WTC11 (cell line): ENCODE data around the gene C13orf46. TPM values are rescaled to one million over a fixed set of nuclear protein-coding genes. Genes with fewer than 3 reads are reported as not detected.
A peak's percentile ranks its signal among the peaks of the same experiment; 100 is the strongest.

Experiments
- ATAC-seq: fragments of 200-7000 bp; cut with Tn5 transposase; 2 replicates; pipeline ENCODE4 v1.10.0; 2021; ENCODE audit warnings: mild to moderate bottlenecking, moderate library complexity
- CTCF ChIA-PET: fragments of 300-600 bp; sonication (Branson Sonifier 250); formaldehyde crosslinking; loops from one replicate; lab custom pipeline; 2021; ENCODE audit warnings: antibody characterized with exemption; lab: Charles Lee
- POLR2A ChIA-PET: fragments of 350-600 bp; sonication (Branson Sonifier 250); formaldehyde crosslinking; loops from one replicate; lab custom pipeline; 2021; ENCODE audit warnings: antibody characterized with exemption; lab: Charles Lee
- DNase-seq: peaks from one replicate; pipeline ENCODE4 v3.0.0; 2021; ENCODE audit warnings: low spot score
- H3K27ac Mint-ChIP-seq: 2 replicates; pipeline ENCODE4 v1.8.0; 2021; ENCODE audit warnings: mixed read lengths
- H3K27me3 Mint-ChIP-seq: 2 replicates; pipeline ENCODE4 v1.8.0; 2021; ENCODE audit warnings: low read depth, mild to moderate bottlenecking, moderate library complexity, mixed read lengths
- H3K36me3 Mint-ChIP-seq: 2 replicates; pipeline ENCODE4 v1.8.0; 2021; ENCODE audit warnings: mixed read lengths
- H3K4me1 Mint-ChIP-seq: 2 replicates; pipeline ENCODE4 v1.8.0; 2022; ENCODE audit warnings: mixed read lengths
- H3K4me3 Mint-ChIP-seq: 2 replicates; pipeline ENCODE4 v1.8.0; 2021; ENCODE audit warnings: mild to moderate bottlenecking, moderate library complexity, mixed read lengths
- H3K9me3 Mint-ChIP-seq: 2 replicates; pipeline ENCODE4 v1.8.0; 2021; ENCODE audit warnings: mixed read lengths
- ARID4B ChIP-seq: sonication (generic); formaldehyde crosslinking; IDR thresholded peaks from 2 replicates; pipeline ENCODE4 v1.8.0; 2023; ENCODE audit warnings: missing genetic modification reagents, mild to moderate bottlenecking, borderline replicate concordance
- CDX4 ChIP-seq: fragments of 250-450 bp; sonication (Bioruptor Pico); IDR thresholded peaks from 2 replicates; pipeline ENCODE4 v1.9.0; 2021; ENCODE audit warnings: moderate library complexity, mild to moderate bottlenecking, inconsistent platforms, borderline replicate concordance
- EMX1 ChIP-seq: fragments of 250-450 bp; sonication (Bioruptor Pico); IDR thresholded peaks from 2 replicates; pipeline ENCODE4 v1.8.0; 2021; ENCODE audit warnings: mild to moderate bottlenecking
- ETV6 ChIP-seq: sonication (generic); formaldehyde crosslinking; IDR thresholded peaks from 2 replicates; pipeline ENCODE4 v1.8.1; 2022; ENCODE audit warnings: mild to moderate bottlenecking, missing genetic modification reagents
- FOXP1 ChIP-seq: sonication (generic); formaldehyde crosslinking; IDR thresholded peaks from 2 replicates; pipeline ENCODE4 v1.8.0; 2022; ENCODE audit warnings: missing genetic modification reagents, mild to moderate bottlenecking, moderate library complexity, borderline replicate concordance
- GTF2I ChIP-seq: fragments of 250-450 bp; sonication (Bioruptor Pico); conservative IDR thresholded peaks from 2 replicates; pipeline ENCODE4 v1.4.0; 2021; ENCODE audit warnings: mild to moderate bottlenecking
- IRF2 ChIP-seq: sonication (generic); formaldehyde crosslinking; IDR thresholded peaks from 2 replicates; pipeline ENCODE4 v1.8.0; 2022; ENCODE audit warnings: low read depth, missing genetic modification reagents, borderline replicate concordance
- KAT7 ChIP-seq: sonication (generic); formaldehyde crosslinking; IDR thresholded peaks from 2 replicates; pipeline ENCODE4 v1.8.1; 2023; ENCODE audit warnings: missing genetic modification reagents, mild to moderate bottlenecking, borderline replicate concordance
- NFE2L1 ChIP-seq: sonication (generic); formaldehyde crosslinking; IDR thresholded peaks from 2 replicates; pipeline ENCODE4 v1.8.1; 2023; ENCODE audit warnings: missing genetic modification reagents
- NFYB ChIP-seq: sonication (generic); formaldehyde crosslinking; conservative IDR thresholded peaks from 2 replicates; pipeline ENCODE4 v1.8.0; 2022; ENCODE audit warnings: low read depth, missing genetic modification reagents
- NR2C2 ChIP-seq: sonication (generic); formaldehyde crosslinking; IDR thresholded peaks from 2 replicates; pipeline ENCODE4 v1.8.0; 2022; ENCODE audit warnings: mild to moderate bottlenecking, missing genetic modification reagents
- PRRX2 ChIP-seq: fragments of 250-450 bp; sonication (Bioruptor Pico); IDR thresholded peaks from 2 replicates; pipeline ENCODE4 v1.8.0; 2021; ENCODE audit warnings: mild to moderate bottlenecking
- SOX15 ChIP-seq: fragments of 250-450 bp; sonication (Bioruptor Pico); IDR thresholded peaks from 2 replicates; pipeline ENCODE4 v1.9.0; 2021; ENCODE audit warnings: mild to moderate bottlenecking
- USF2 ChIP-seq: sonication (generic); formaldehyde crosslinking; IDR thresholded peaks from 2 replicates; pipeline ENCODE4 v1.8.1; 2023; ENCODE audit warnings: mild to moderate bottlenecking, missing genetic modification reagents, moderate library complexity
- ZNF396 ChIP-seq: fragments of 250-450 bp; sonication (Bioruptor Pico); IDR thresholded peaks from 2 replicates; pipeline ENCODE4 v1.8.0; 2021; ENCODE audit warnings: mild to moderate bottlenecking, moderate library complexity, borderline replicate concordance
- ZNF671 ChIP-seq: fragments of 250-450 bp; sonication (Bioruptor Pico); IDR thresholded peaks from 2 replicates; pipeline ENCODE4 v1.8.0; 2021; ENCODE audit warnings: mild to moderate bottlenecking
- total RNA-seq: library from RNA; stranded (reverse); gene quantifications from 3 replicates; pipeline ENCODE4 v1.2.3, GENCODE V29; 2021
- TF ChIP-seq, protein P1 (sequence below): sonication (generic); formaldehyde crosslinking; conservative IDR thresholded peaks from 2 replicates; pipeline ENCODE4 v1.8.1; 2022; ENCODE audit warnings: mild to moderate bottlenecking, missing genetic modification reagents
- TF ChIP-seq, protein P2 (sequence below): fragments of 250-450 bp; sonication (Bioruptor Pico); IDR thresholded peaks from 2 replicates; pipeline ENCODE4 v1.9.0; 2021; ENCODE audit warnings: mild to moderate bottlenecking
- TF ChIP-seq, protein P3 (sequence below): sonication (generic); formaldehyde crosslinking; IDR thresholded peaks from 2 replicates; pipeline ENCODE4 v1.8.0; 2022; ENCODE audit warnings: mild to moderate bottlenecking, missing genetic modification reagents

Gene C13orf46
- total RNA-seq, 1 experiment from 2014 or later = 0.50 TPM

- H3K4me3 Mint-ChIP-seq = no peak overlapping the region
- CTCF ChIA-PET = interaction anchor here (1.0 kb wide), 1 partner anchor 16 kb away, joined by 4 read pairs; no protein-coding TSS in a partner anchor
- H3K9me3 Mint-ChIP-seq = peaks cover 10% of the 10 kb centered on the region
- H3K27me3 Mint-ChIP-seq = no peaks in the 10 kb centered on the region; the same call in 1 of the 2 replicates
- TF ChIP-seq, protein P1, sequence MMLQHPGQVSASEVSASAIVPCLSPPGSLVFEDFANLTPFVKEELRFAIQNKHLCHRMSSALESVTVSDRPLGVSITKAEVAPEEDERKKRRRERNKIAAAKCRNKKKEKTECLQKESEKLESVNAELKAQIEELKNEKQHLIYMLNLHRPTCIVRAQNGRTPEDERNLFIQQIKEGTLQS = no peak
- TF ChIP-seq NR2C2 (CRISPR knock-in tag) (no peak), CDX4 (no peak), NFE2L1 (CRISPR knock-in tag) (no peak)
- TF ChIP-seq, protein P2, sequence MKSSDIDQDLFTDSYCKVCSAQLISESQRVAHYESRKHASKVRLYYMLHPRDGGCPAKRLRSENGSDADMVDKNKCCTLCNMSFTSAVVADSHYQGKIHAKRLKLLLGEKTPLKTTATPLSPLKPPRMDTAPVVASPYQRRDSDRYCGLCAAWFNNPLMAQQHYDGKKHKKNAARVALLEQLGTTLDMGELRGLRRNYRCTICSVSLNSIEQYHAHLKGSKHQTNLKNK = no peak
- TF ChIP-seq, protein P3, sequence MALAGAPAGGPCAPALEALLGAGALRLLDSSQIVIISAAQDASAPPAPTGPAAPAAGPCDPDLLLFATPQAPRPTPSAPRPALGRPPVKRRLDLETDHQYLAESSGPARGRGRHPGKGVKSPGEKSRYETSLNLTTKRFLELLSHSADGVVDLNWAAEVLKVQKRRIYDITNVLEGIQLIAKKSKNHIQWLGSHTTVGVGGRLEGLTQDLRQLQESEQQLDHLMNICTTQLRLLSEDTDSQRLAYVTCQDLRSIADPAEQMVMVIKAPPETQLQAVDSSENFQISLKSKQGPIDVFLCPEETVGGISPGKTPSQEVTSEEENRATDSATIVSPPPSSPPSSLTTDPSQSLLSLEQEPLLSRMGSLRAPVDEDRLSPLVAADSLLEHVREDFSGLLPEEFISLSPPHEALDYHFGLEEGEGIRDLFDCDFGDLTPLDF (CRISPR knock-in tag) = no peak
- 0 out of 2 replicates have a peak, but pooled peaks cover 6% of the 10 kb centered on the region for H3K4me1 Mint-ChIP-seq
- H3K36me3 Mint-ChIP-seq = no peaks in the 10 kb centered on the region
- H3K27ac Mint-ChIP-seq = no peak overlapping the region; the same call in 1 of the 2 replicates
- no peak for ATAC-seq
- POLR2A ChIA-PET = no interaction called here
- peak; percentile 2 for DNase-seq
Observed at GRCh38 chr13:113930671-113931637, 42.9 kb downstream of the C13orf46 start.

DNA sequence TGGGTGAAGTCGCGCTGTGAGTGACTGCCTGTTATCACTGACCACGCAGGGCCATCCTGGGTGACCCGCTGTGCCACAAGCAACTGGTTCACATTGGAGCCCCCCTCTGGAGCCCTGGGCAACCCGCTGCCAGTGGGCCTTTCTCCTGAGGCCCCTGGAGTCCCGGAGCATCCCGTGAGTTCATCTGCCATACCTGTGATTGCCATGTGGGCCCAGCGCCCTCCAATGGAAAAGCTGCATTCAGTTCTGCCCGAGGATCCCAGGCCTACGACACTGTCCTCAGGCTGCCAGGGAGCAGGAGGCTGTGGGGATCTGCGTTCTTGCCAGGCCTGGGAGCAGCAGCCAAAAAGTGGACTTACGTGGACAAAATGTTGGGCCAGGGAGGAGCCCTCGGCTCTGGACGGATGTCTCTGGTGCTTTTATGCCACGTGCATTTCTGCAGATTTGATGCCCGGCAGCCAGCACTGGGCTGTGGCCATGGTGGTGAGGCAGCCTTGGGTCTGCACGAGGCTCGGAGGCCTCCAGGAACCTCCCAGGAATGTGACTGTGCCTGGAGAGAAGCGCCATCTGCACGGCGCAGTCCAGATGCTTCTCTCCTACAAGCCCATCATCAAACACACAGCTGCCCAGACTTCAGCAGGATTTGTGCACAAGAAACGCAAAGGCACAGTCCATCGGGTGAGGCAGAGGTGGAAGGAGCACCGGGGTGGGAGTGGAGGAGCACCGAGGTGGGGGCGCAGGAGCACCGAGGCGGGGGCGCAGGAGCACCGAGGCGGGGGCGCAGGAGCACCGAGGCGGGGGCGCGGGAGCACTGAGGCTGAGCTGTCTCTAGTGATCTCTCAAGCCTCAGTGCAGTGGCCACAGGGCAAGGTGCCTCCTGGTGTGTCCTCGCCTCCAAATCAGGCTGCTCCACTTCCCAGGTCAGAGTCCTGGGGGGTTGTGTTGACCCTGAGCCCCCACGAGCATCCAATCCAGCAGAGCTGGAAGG is 44.0 kb downstream of the C13orf46 start:
- peaks cover 13% of the 10 kb centered on the region for H3K9me3 Mint-ChIP-seq
- ChIA-PET CTCF (interaction anchor here (1.0 kb wide), 1 partner anchor 17 kb away, joined by 4 read pairs; no protein-coding TSS in a partner anchor), POLR2A (no interaction called here)
- DNase-seq = peak; percentile 31
- peaks cover 6% of the 10 kb centered on the region for H3K4me1 Mint-ChIP-seq
- no peak overlapping the region for H3K4me3 Mint-ChIP-seq
- TF ChIP-seq SOX15 = no peak
- H3K27ac Mint-ChIP-seq = no peak overlapping the region
- H3K27me3 Mint-ChIP-seq = no peaks in the 10 kb centered on the region; the same call in 1 of the 2 replicates
- H3K36me3 Mint-ChIP-seq = no peaks in the 10 kb centered on the region
- ATAC-seq = peak; percentile 74

DNA sequence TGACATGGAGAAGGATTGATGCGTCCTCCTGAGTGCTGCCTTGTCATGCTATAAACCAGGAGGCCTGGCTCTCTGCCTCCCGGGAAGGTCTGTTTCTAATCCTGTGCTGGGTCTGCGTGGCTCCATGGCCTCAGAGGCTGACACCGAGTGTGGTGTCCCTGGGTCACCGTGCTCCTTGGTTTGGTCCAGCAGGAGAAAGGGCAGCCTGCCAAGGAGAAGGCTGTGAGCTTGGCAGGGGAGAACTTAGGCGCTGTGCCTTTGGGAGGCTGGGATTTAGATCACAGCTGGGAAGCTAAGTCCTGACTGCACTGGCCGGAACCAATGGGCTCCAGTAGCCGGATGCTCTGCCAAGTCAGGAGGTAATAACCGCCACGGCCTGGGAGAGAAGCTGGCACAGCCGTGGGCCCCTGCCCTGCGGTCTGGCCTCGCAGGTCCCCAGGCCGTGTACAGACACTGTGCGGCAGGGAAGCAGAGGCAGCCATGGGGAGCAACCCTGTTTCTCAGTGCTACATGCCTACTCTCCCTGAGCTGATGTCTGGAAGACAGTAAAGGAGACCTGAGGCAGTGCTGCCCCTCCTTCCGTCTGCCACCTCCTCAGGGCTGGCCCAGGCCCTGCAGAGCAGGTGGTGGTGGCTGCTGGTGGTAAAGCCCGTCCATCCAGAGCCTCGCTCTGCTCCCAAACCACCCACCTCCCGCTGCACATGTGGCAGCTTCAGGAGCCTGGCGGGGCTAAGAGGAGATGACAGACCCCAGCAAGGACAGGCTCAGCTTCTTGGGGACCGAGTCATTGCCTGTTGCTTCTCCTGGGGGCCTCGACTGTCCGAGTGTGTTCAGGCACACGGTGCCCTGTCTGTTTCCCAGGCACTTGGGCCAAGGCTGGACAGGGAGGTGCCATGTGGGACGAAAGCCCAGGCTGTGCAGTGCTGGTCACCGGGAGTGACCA is 44.9 kb downstream of the C13orf46 start:
- CTCF ChIA-PET = no interaction called here
- TF ChIP-seq SOX15 (no peak), EMX1 (CRISPR knock-in tag) (no peak), ZNF396 (no peak), USF2 (CRISPR knock-in tag) (no peak), ETV6 (CRISPR knock-in tag) (no peak), ARID4B (CRISPR knock-in tag) (no peak), IRF2 (no peak), NFYB (CRISPR knock-in tag) (no peak), KAT7 (CRISPR knock-in tag) (no peak), ZNF671 (CRISPR knock-in tag) (no peak), GTF2I (no peak), FOXP1 (CRISPR knock-in tag) (no peak), PRRX2 (no peak)
- POLR2A ChIA-PET = no interaction called here
- Mint-ChIP-seq H3K27ac (no peak overlapping the region), H3K9me3 (peaks cover 13% of the 10 kb centered on the region), H3K4me3 (no peak overlapping the region), H3K36me3 (no peaks in the 10 kb centered on the region), H3K27me3 (no peaks in the 10 kb centered on the region; the same call in 1 of the 2 replicates), H3K4me1 (peaks cover 10% of the 10 kb centered on the region)
- peak; percentile 9 for DNase-seq
- no peak for ATAC-seq
